SK-N-SH treated with all-trans-retinoic acid at 6 μM for 48 hours (cell line): ENCODE data around the gene HES1.

Experiments
- ARNTL ChIP-seq: fragments of 450-650 bp; formaldehyde crosslinking; IDR thresholded peaks from 2 replicates; pipeline ENCODE4 v1.5.0; 2020; ENCODE audit warnings: low read depth, mild to moderate bottlenecking, moderate library complexity, borderline replicate concordance
- GLIS3 ChIP-seq: fragments of 250-450 bp; sonication (Bioruptor Pico); IDR thresholded peaks from 2 replicates; pipeline ENCODE4 v1.5.0; 2020; ENCODE audit warnings: mild to moderate bottlenecking, moderate library complexity
- PATZ1 ChIP-seq: fragments of 250-450 bp; sonication (Bioruptor Pico); IDR thresholded peaks from 2 replicates; pipeline ENCODE4 v1.8.0; 2020; ENCODE audit warnings: mild to moderate bottlenecking, moderate library complexity, borderline replicate concordance
- PPARA ChIP-seq: fragments of 250-450 bp; sonication (Bioruptor Pico); IDR thresholded peaks from 2 replicates; pipeline ENCODE4 v1.5.0; 2020; ENCODE audit warnings: mild to moderate bottlenecking, borderline replicate concordance
- RARB ChIP-seq: fragments of 250-450 bp; sonication (Bioruptor Pico); IDR thresholded peaks from 2 replicates; pipeline ENCODE4 v1.8.0; 2021; ENCODE audit warnings: mild to moderate bottlenecking, moderate library complexity
- TOX ChIP-seq: fragments of 250-450 bp; sonication (Bioruptor Pico); IDR thresholded peaks from 2 replicates; pipeline ENCODE4 v1.8.0; 2021; ENCODE audit warnings: mild to moderate bottlenecking, moderate library complexity, borderline replicate concordance
- ZC3H10 ChIP-seq: fragments of 250-450 bp; sonication (Bioruptor Pico); IDR thresholded peaks from 2 replicates; pipeline ENCODE4 v1.5.1; 2021; ENCODE audit warnings: mild to moderate bottlenecking, moderate library complexity
- ZFP3 ChIP-seq: fragments of 250-450 bp; sonication (Bioruptor Pico); IDR thresholded peaks from 2 replicates; pipeline ENCODE4 v1.5.0; 2020; ENCODE audit warnings: mild to moderate bottlenecking, moderate library complexity

- TF ChIP-seq TOX (no peak), PPARA (CRISPR knock-in tag) (no peak), ARNTL (CRISPR knock-in tag) (no peak), RARB (CRISPR knock-in tag) (no peak), PATZ1 (CRISPR knock-in tag) (no peak; the same call in 1 of the 2 replicates), ZFP3 (CRISPR knock-in tag) (no peak), ZC3H10 (CRISPR knock-in tag) (no peak), GLIS3 (0 out of 2 replicates have a peak, but pooled peaks have one; percentile 13)
Measured at GRCh38 chr3:194138732-194139070, 2.8 kb downstream of the HES1 start.
